Caco-2 (cell line): ENCODE measurements around the gene GMPR. TPM values are rescaled to one million over a fixed set of nuclear protein-coding genes. Genes with fewer than 3 reads are reported as not detected.

Experiments used
- BruUV-seq: library from RNA; stranded (reverse); fragments of 400-500 nt; replicated peaks from 2 replicates; lab custom pipeline; 2021; lab: Mats Ljungman, UMichigan
- CTCF ChIA-PET: fragments of 300-600 bp; sonication (Branson Sonifier 250); formaldehyde crosslinking; loops from one replicate; lab custom pipeline; 2022; ENCODE audit warnings: antibody characterized with exemption; lab: Charles Lee
- POLR2A ChIA-PET: fragments of 300-600 bp; sonication (Branson Sonifier 250); formaldehyde crosslinking; loops from one replicate; lab custom pipeline; 2022; ENCODE audit warnings: antibody characterized with exemption; lab: Charles Lee
- DNase-seq, 2 experiments: peaks; one replicate each; pipeline versions ENCODE4 v3.0.0 to v3.0.0-alpha.2; 2020 to 2022
- H3K27me3 ChIP-seq: replicated peaks from 2 replicates; pipeline ENCODE4 v1.6.0; 2011; ENCODE audit warnings: low read length; ENCODE audit not compliant: control insufficient read depth, insufficient read depth
- H3K36me3 ChIP-seq: 2 replicates; pipeline ENCODE4 v1.5.1; 2011; ENCODE audit warnings: low read length; ENCODE audit not compliant: control insufficient read depth, insufficient read depth
- H3K4me1 ChIP-seq: fragments of 250-450 bp; sonication (Bioruptor Pico); 2 replicates; pipeline ENCODE4 v1.5.1; 2020; ENCODE audit warnings: mild to moderate bottlenecking
- H3K4me3 ChIP-seq: 2 replicates; pipeline ENCODE4 v1.5.1; 2011; ENCODE audit warnings: low read depth, mild to moderate bottlenecking, control low read depth, low read length
- H3K9me3 ChIP-seq: fragments of 250-450 bp; sonication (Bioruptor Pico); 2 replicates; pipeline ENCODE4 v1.5.1; 2020; ENCODE audit warnings: mild to moderate bottlenecking, moderate library complexity
- H3K27ac Mint-ChIP-seq: one replicate; pipeline ENCODE4 v1.8.0; 2022; ENCODE audit warnings: mixed read lengths; ENCODE audit not compliant: unreplicated experiment
- H3K27me3 Mint-ChIP-seq: one replicate; pipeline ENCODE4 v1.8.0; 2022; ENCODE audit warnings: mixed read lengths; ENCODE audit not compliant: insufficient read depth, unreplicated experiment
- H3K36me3 Mint-ChIP-seq: one replicate; pipeline ENCODE4 v1.8.0; 2022; ENCODE audit warnings: mild to moderate bottlenecking, mixed read lengths; ENCODE audit not compliant: insufficient read depth, unreplicated experiment
- H3K4me1 Mint-ChIP-seq: one replicate; pipeline ENCODE4 v1.8.0; 2022; ENCODE audit warnings: low read depth, mixed read lengths; ENCODE audit not compliant: unreplicated experiment
- H3K4me3 Mint-ChIP-seq: one replicate; pipeline ENCODE4 v1.8.0; 2022; ENCODE audit warnings: mild to moderate bottlenecking, moderate library complexity, mixed read lengths; ENCODE audit not compliant: unreplicated experiment
- H3K9me3 Mint-ChIP-seq: one replicate; pipeline ENCODE4 v1.8.0; 2022; ENCODE audit warnings: mixed read lengths; ENCODE audit not compliant: unreplicated experiment
- intact Hi-C: fragments of 100-400 bp; cut with micrococcal nuclease; formaldehyde crosslinking; loops from one replicate; pipeline ENCODE4 v1.10.0; 2022; ENCODE audit not compliant: unreplicated experiment
- total RNA-seq: library from RNA; stranded (reverse); gene quantifications from 2 replicates; pipeline ENCODE4 v1.2.3, GENCODE V29; 2022
- TF ChIP-seq, protein P1 (sequence below), 2 experiments: fragments of 200-600 bp in 1 of 2; IDR thresholded peaks; 1 replicate in 1 of 2; 2 replicates in 1 of 2; pipeline versions ENCODE4 v1.5.1 to v1.8.0; 2011 to 2022; ENCODE audit warnings: antibody characterized with exemption in 1 of 2, control low read depth in 1 of 2, inconsistent platforms in 1 of 2, low read depth in 1 of 2, low read length in 1 of 2, mild to moderate bottlenecking in 1 of 2, moderate library complexity in 1 of 2; ENCODE audit not compliant: insufficient read depth in 1 of 2, severe bottlenecking in 1 of 2, unreplicated experiment in 1 of 2

The GMPR gene
- total RNA-seq, 1 experiment from 2014 or later = 1.3 TPM

- Histone ChIP-seq H3K36me3 (no peaks in the 10 kb centered on the region), H3K27me3 (no peaks in the 10 kb centered on the region), H3K4me3 (no peak overlapping the region), H3K9me3 (no peaks in the 10 kb centered on the region), H3K4me1 (no peaks in the 10 kb centered on the region)
- Mint-ChIP-seq H3K27me3 (no peaks in the 10 kb centered on the region), H3K9me3 (no peaks in the 10 kb centered on the region), H3K4me1 (no peaks in the 10 kb centered on the region), H3K27ac (no peak overlapping the region), H3K4me3 (no peak overlapping the region), H3K36me3 (no peaks in the 10 kb centered on the region)
- TF ChIP-seq, protein P1, sequence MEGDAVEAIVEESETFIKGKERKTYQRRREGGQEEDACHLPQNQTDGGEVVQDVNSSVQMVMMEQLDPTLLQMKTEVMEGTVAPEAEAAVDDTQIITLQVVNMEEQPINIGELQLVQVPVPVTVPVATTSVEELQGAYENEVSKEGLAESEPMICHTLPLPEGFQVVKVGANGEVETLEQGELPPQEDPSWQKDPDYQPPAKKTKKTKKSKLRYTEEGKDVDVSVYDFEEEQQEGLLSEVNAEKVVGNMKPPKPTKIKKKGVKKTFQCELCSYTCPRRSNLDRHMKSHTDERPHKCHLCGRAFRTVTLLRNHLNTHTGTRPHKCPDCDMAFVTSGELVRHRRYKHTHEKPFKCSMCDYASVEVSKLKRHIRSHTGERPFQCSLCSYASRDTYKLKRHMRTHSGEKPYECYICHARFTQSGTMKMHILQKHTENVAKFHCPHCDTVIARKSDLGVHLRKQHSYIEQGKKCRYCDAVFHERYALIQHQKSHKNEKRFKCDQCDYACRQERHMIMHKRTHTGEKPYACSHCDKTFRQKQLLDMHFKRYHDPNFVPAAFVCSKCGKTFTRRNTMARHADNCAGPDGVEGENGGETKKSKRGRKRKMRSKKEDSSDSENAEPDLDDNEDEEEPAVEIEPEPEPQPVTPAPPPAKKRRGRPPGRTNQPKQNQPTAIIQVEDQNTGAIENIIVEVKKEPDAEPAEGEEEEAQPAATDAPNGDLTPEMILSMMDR (IDR thresholded peaks at IDR 0.05; ENCODE audit: insufficient read depth in 1 of 2, low read depth in 1 of 2, low read length in 1 of 2, severe bottlenecking in 1 of 2, unreplicated experiment in 1 of 2) = no peak
- POLR2A ChIA-PET = interaction anchor here (0.6 kb wide), 1 partner anchor 591 kb away, joined by 4 read pairs; no protein-coding TSS in a partner anchor
- BruUV-seq = no TSS peak
- CTCF ChIA-PET = no interaction called here
- no peak for DNase-seq
- intact Hi-C loops = no loop called here
Measured at GRCh38 chr6:16249971-16250370, 11.6 kb downstream of the GMPR start.

DNA sequence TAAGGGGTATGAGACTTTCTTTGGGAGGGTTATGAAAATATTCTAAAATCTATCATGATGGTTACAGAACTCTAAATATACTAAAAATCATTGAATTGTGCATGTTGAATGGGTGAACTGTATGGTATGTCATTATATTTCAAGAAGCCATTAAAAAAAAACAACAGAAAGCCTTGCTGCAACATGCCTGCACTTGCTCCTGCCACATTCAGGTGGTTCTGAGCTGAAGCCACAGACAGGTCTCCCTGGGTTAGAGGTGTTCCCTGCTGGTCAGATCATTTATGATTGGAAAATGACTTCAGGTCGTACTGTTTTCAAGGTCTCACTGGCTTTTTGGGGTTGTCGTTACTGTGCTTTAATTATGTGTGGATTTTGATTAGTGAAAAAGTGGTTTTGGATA, 13.3 kb downstream of the GMPR start:
- ChIA-PET POLR2A (no interaction called here), CTCF (no interaction called here)
- H3K4me1 Mint-ChIP-seq = no peaks in the 10 kb centered on the region
- H3K4me3 Mint-ChIP-seq = no peak overlapping the region
- no peaks in the 10 kb centered on the region for H3K9me3 ChIP-seq
- H3K4me3 ChIP-seq = no peak overlapping the region
- no TSS peak for BruUV-seq
- no peaks in the 10 kb centered on the region for H3K27me3 Mint-ChIP-seq
- H3K27ac Mint-ChIP-seq = no peak overlapping the region
- no peak for DNase-seq
- H3K27me3 ChIP-seq = no peaks in the 10 kb centered on the region
- no peaks in the 10 kb centered on the region for H3K36me3 ChIP-seq
- TF ChIP-seq, protein P1 (IDR thresholded peaks at IDR 0.05; ENCODE audit: insufficient read depth in 1 of 2, low read depth in 1 of 2, low read length in 1 of 2, severe bottlenecking in 1 of 2, unreplicated experiment in 1 of 2) = no peak
- intact Hi-C loops = no loop called here
- no peaks in the 10 kb centered on the region for H3K9me3 Mint-ChIP-seq
- H3K4me1 ChIP-seq = no peaks in the 10 kb centered on the region; the same call in 1 of the 2 replicates
- no peaks in the 10 kb centered on the region for H3K36me3 Mint-ChIP-seq

DNA sequence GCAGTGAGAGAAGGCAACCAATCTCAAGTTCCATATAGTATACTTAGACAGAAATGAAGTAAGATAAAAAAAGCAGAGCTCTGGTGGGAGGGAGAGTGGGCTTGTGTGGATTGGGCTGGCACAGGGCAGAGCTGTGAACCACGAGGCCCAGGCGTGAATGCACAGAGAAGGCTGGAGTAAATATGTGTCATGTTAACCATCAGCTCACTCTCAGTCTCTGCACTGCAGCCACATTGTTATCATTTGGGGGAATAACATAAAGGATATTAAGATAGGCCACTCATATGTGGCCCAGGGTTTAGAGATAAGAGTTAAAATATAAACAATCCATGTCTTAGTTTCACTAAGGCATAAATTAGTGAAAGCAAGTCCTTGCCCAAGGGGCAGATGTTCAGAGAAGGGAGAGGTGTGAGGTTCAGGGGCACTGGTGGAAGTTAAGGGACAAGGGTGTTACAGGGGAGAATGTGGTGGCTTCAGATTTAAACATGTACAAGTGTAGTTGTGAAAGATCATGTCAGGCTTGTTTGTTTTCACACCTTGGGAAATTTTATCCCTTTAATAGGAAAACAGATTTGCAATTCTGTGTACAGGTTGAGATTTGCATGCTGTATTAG, 14.4 kb downstream of the GMPR start:
- ChIA-PET CTCF (no interaction called here), POLR2A (no interaction called here)

More for the DNA sequence above, 14.4 kb downstream of the GMPR start:
- no peaks in the 10 kb centered on the region for H3K36me3 ChIP-seq
- no peaks in the 10 kb centered on the region; the same call in 1 of the 2 replicates for H3K4me1 ChIP-seq
- H3K4me3 Mint-ChIP-seq = no peak overlapping the region
- intact Hi-C loops = no loop called here
- H3K27me3 Mint-ChIP-seq = no peaks in the 10 kb centered on the region
- H3K9me3 ChIP-seq = no peaks in the 10 kb centered on the region
- no peaks in the 10 kb centered on the region for H3K36me3 Mint-ChIP-seq
- H3K27ac Mint-ChIP-seq = no peak overlapping the region
- H3K4me3 ChIP-seq = no peak overlapping the region
- DNase-seq = no peak
- H3K27me3 ChIP-seq = no peaks in the 10 kb centered on the region
- no peaks in the 10 kb centered on the region for H3K4me1 Mint-ChIP-seq
- TF ChIP-seq, protein P1 (IDR thresholded peaks at IDR 0.05; ENCODE audit: insufficient read depth in 1 of 2, low read depth in 1 of 2, low read length in 1 of 2, severe bottlenecking in 1 of 2, unreplicated experiment in 1 of 2) = no peak
- no TSS peak for BruUV-seq
- H3K9me3 Mint-ChIP-seq = no peaks in the 10 kb centered on the region
